DMS 273 (cell line): ENCODE measurements around the gene KIF23.

Source experiments
- DNase-seq: peaks from one replicate; lab custom pipeline; 2025; ENCODE audit not compliant: unreplicated experiment; lab: John Stamatoyannopoulos, UW

Gene KIF23

GRCh38 chr15:69394556-69395282, 19.4 kb upstream of the KIF23 start:
- DNase-seq = peak; percentile 85

GRCh38 chr15:69395460-69395859, 18.7 kb upstream of the KIF23 start:
- DNase-seq = no peak

GRCh38 chr15:69395991-69396390, 18.2 kb upstream of the KIF23 start:
- peak; percentile 5 for DNase-seq

GRCh38 chr15:69398491-69398891, 15.7 kb upstream of the KIF23 start:
- DNase-seq = peak; percentile 49

GRCh38 chr15:69400850-69401249, 13.3 kb upstream of the KIF23 start:
- DNase-seq = no peak

GRCh38 chr15:69402816-69403215, 11.3 kb upstream of the KIF23 start:
- no peak for DNase-seq

- peak; percentile 51 for DNase-seq
Observed at GRCh38 chr15:69403594-69403993, 10.6 kb upstream of the KIF23 start.

- no peak for DNase-seq
Observed at GRCh38 chr15:69405110-69405509, 9.0 kb upstream of the KIF23 start.

- DNase-seq = no peak
Observed at GRCh38 chr15:69407719-69408400, 6.3 kb upstream of the KIF23 start.

- DNase-seq = no peak
Observed at GRCh38 chr15:69408841-69409240, 5.3 kb upstream of the KIF23 start.

- peak; percentile 67 for DNase-seq
Observed at GRCh38 chr15:69410248-69410874, 3.8 kb upstream of the KIF23 start.

- DNase-seq = no peak
Observed at GRCh38 chr15:69412274-69412673, 1.9 kb upstream of the KIF23 start.

- no peak for DNase-seq
Observed at GRCh38 chr15:69412701-69413100, 1.4 kb upstream of the KIF23 start.

GRCh38 chr15:69414701-69415167, 585 bp downstream of the KIF23 start:
- DNase-seq = peak; percentile 53

- DNase-seq = no peak
Observed at GRCh38 chr15:69415381-69415780, 1.2 kb downstream of the KIF23 start.

GRCh38 chr15:69417581-69417980, 3.4 kb downstream of the KIF23 start:
- no peak for DNase-seq

GRCh38 chr15:69421498-69421897, 7.3 kb downstream of the KIF23 start:
- DNase-seq = no peak

GRCh38 chr15:69422336-69422895, 8.3 kb downstream of the KIF23 start:
- DNase-seq = no peak

GRCh38 chr15:69424001-69424400, 9.9 kb downstream of the KIF23 start:
- DNase-seq = no peak

GRCh38 chr15:69424748-69425413, 10.7 kb downstream of the KIF23 start:
- DNase-seq = no peak

GRCh38 chr15:69433831-69434230, 19.7 kb downstream of the KIF23 start:
- DNase-seq = no peak
